BE2C (cell line): ENCODE results near the gene TAF8.
"Not testable (repeated sequence)": the region's sequence is repeated elsewhere in the genome, so short reads cannot be mapped to it uniquely, and the experiment has no call there.

Experiments
- DNase-seq: peaks from one replicate; pipeline ENCODE4 v3.0.0-alpha.2; 2020
- H3K27me3 ChIP-seq: fragments of 250-450 bp; sonication (Bioruptor Pico); 2 replicates; pipeline ENCODE4 v1.5.1; 2020; ENCODE audit warnings: mild to moderate bottlenecking
- H3K36me3 ChIP-seq: fragments of 250-450 bp; sonication (Bioruptor Pico); 2 replicates; pipeline ENCODE4 v1.5.1; 2020; ENCODE audit warnings: mild to moderate bottlenecking
- H3K4me1 ChIP-seq: fragments of 250-450 bp; sonication (Bioruptor Pico); 2 replicates; pipeline ENCODE4 v1.5.1; 2020
- H3K4me3 ChIP-seq: 2 replicates; pipeline ENCODE4 v1.5.1; 2011; ENCODE audit warnings: low read depth, low read length
- H3K9me3 ChIP-seq: fragments of 250-450 bp; sonication (Bioruptor Pico); 2 replicates; pipeline ENCODE4 v1.5.1; 2020
- TF ChIP-seq, protein P1 (sequence below): IDR thresholded peaks from 2 replicates; pipeline ENCODE4 v1.5.1; 2012; ENCODE audit warnings: mild to moderate bottlenecking, low read depth, low read length

TAF8 gene

DNA sequence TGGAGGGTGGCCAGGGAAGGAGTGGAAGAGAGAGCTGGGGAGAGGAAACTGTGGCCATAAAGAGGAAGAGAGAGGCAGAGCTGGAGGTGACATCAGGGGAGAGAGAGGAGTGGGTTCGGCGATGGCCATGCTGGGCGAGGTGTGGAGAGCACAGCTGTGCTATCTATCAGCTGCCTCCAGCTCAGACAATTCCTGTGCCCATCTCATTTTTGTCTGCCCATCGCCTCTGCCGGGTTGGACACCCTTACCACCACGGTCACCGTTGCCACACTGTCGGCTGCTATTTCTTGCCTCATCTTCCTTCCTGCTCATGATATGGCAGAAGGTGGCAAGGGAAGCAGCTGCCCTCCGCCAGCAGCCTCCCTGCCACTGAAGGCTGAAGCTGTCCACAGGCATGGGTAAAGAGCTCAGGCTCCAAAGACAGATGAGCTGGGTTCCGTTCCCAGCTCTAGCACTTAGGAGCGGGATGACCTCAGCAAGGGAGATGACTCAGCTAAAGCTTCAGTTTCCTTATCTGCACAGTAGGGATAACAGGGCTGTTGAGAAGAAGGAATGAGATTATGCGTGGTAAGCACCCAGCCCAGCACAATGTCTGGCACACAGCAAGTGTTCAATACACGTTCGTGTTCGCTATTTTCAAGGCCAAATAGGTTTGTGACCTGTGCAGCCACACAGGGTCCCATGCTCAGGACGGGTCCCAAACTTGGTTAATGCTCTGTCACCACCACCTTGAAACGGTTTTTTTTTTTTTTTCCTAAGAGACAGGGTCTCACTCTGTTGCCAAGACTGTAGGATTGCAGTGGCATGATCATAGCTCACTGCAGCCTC is 21.9 kb upstream of the TAF8 start:
- no peaks in the 10 kb centered on the region for H3K9me3 ChIP-seq
- no peaks in the 10 kb centered on the region; the same call in 1 of the 2 replicates for H3K36me3 ChIP-seq
- no peak overlapping the region for H3K4me3 ChIP-seq
- H3K4me1 ChIP-seq, result no peaks in the 10 kb centered on the region; the same call in 1 of the 2 replicates
- TF ChIP-seq, protein P1, sequence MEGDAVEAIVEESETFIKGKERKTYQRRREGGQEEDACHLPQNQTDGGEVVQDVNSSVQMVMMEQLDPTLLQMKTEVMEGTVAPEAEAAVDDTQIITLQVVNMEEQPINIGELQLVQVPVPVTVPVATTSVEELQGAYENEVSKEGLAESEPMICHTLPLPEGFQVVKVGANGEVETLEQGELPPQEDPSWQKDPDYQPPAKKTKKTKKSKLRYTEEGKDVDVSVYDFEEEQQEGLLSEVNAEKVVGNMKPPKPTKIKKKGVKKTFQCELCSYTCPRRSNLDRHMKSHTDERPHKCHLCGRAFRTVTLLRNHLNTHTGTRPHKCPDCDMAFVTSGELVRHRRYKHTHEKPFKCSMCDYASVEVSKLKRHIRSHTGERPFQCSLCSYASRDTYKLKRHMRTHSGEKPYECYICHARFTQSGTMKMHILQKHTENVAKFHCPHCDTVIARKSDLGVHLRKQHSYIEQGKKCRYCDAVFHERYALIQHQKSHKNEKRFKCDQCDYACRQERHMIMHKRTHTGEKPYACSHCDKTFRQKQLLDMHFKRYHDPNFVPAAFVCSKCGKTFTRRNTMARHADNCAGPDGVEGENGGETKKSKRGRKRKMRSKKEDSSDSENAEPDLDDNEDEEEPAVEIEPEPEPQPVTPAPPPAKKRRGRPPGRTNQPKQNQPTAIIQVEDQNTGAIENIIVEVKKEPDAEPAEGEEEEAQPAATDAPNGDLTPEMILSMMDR, result no peak
- H3K27me3 ChIP-seq, result no peaks in the 10 kb centered on the region
- peak; percentile 39 for DNase-seq

DNA sequence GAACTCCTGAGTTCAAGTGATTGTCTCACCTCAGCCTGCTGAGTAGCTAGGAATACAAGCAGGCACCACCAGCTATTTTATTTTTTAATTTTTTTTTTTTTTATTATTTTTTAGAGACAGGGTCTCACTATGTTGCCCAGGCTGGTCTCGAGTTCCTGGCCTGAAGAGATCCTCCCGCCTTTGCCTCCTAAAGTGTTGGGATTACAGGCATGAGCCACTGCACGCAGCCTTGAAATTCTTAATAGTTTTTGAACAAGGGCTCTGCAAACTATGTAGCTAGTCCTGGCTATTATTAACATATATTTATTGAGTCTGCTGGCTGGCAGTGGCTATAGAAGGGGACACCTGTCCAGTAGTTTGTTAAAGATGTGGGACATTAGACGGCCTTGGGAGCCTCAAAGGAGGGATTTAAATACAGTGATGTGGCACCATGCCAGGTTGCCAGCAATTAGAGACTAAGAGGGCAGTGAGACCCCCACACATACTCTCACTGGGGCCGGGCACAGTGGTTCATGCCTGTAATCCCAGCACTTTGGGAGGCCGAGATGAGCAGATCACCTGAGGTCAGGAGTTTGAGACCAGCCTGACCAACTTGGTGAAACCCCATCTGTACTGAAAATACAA is 21.1 kb upstream of the TAF8 start:
- no peaks in the 10 kb centered on the region; the same call in 1 of the 2 replicates for H3K4me1 ChIP-seq

DNA sequence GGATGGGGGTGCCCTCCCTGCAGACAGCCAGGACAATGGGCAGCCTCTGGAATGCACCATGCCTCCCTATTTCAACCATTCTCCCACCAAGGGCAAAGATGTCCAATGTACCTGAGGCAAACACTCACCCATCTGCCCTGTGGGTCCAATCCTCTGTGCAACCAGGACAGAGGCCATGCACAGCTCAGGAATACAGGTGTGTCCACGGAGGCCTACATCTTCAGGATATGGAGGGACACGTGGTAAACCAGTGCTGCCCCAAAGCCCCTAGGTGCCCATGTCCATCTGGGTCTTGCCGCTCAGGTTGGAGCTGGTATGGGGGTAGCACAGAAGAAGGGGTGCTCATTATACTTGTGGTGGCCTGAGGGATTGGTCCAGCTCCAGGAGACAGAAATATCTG is 20.4 kb upstream of the TAF8 start:
- H3K4me1 ChIP-seq, result no peaks in the 10 kb centered on the region; the same call in 1 of the 2 replicates
- no peaks in the 10 kb centered on the region; the same call in 1 of the 2 replicates for H3K36me3 ChIP-seq
- no peak for DNase-seq
- H3K9me3 ChIP-seq, result no peaks in the 10 kb centered on the region
- H3K27me3 ChIP-seq, result no peaks in the 10 kb centered on the region
- TF ChIP-seq, protein P1, result no peak
- no peak overlapping the region for H3K4me3 ChIP-seq

More for the DNA sequence above, 21.1 kb upstream of the TAF8 start:
- TF ChIP-seq, protein P1, result no peak
- H3K4me3 ChIP-seq, result no peak overlapping the region
- no peaks in the 10 kb centered on the region for H3K27me3 ChIP-seq
- DNase-seq, result no peak
- no peaks in the 10 kb centered on the region for H3K9me3 ChIP-seq
- no peaks in the 10 kb centered on the region; the same call in 1 of the 2 replicates for H3K36me3 ChIP-seq

DNA sequence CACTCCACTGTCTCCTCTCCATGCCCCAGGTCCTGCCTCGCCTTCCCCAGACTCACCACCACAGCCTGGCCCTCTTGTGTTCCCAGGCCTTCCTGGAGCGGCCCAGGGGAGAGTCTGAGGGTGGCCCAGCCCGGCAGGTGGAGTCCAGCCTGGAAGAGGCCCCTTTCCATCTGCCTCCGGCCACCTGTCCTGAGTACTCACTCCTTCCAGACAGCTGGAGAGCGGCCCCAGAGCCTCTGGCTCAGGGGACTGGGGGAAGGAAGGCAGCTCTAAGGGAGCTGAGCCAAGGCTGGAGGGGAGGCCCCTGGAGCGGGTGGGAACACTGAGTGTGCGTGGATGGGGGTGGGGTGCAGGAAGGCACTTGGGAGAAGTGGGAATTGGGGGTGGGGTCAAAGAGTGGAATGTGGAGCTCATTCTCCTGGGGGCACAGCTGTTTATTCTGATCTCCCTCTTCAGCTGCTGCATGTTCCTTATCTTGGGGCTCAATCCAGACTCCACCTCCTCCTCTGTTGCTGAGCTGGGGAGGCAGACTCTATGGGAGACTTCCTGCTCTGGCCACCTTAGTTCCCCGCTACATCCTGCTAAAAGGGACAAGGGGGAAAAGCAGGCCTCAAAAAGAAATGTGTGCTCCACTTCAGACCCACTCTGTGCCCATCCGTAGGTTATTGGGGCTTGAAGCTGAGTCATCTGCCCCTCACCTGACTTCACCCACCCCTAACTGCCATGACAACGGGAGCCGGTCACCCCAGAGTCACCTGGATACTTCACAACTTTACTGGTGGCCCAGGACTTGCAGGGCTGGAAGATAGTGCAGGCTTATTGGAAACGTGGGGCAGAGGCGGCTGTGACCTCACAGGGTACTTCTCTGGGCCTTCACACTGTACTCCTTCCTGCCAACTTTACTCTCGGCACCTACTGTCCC is 19.5 kb upstream of the TAF8 start:
- TF ChIP-seq, protein P1, result no peak
- no peaks in the 10 kb centered on the region; the same call in 1 of the 2 replicates for H3K36me3 ChIP-seq
- no peaks in the 10 kb centered on the region; the same call in 1 of the 2 replicates for H3K4me1 ChIP-seq
- H3K27me3 ChIP-seq, result no peaks in the 10 kb centered on the region
- peak; percentile 28 for DNase-seq
- H3K4me3 ChIP-seq, result no peak overlapping the region
- H3K9me3 ChIP-seq, result no peaks in the 10 kb centered on the region

DNA sequence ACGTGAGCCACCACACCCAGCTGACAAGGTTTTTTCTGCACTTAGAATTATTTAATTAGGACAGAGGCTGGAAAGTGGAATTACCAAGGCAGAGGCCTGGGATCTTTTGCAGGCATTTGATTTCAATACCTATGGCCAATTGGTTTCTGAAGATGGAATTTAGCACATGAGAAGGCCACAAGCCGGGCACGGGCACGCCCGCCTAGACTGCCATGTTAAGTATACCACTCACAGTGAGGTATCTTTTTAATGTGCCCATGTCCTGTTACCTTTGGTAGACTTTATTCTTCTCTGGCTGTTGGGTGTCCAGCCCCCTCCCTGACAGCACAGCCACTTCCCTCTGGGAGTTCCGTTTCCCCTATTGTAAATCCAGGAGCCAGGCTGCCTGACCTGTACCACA is 18.0 kb upstream of the TAF8 start:
- H3K27me3 ChIP-seq, result no peaks in the 10 kb centered on the region
- no peak for DNase-seq
- TF ChIP-seq, protein P1, result no peak
- no peaks in the 10 kb centered on the region; the same call in 1 of the 2 replicates for H3K4me1 ChIP-seq
- H3K36me3 ChIP-seq, result no peaks in the 10 kb centered on the region; the same call in 1 of the 2 replicates
- no peaks in the 10 kb centered on the region for H3K9me3 ChIP-seq
- H3K4me3 ChIP-seq, result no peak overlapping the region

DNA sequence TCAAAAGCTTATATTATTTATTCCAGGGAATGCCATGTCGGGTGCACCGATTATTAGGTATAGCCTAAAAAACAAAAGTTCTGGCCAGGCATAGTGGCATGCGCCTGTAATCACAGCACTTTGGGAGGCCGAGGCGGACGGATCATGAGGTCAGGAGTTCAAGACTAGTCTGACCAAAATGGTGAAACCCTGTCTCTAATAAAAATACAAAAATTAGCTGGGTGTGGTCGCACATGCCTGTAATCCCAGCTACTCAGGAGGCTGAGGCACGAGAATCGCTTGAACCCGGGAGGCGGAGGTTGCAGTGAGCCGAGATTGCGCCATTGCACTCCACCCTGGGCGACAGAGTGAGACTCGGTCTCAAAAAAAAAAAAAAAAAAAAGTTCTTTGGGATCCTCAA is 12.7 kb upstream of the TAF8 start:
- not testable (repeated sequence) for H3K4me1 ChIP-seq

More for the DNA sequence above, 12.7 kb upstream of the TAF8 start:
- DNase-seq, H3K27me3 ChIP-seq, H3K4me3 ChIP-seq, H3K36me3 ChIP-seq, H3K9me3 ChIP-seq: not testable (repeated sequence)
